Measurements from ENCODE around the gene ITCH. TPM values are rescaled to one million over a fixed set of nuclear protein-coding genes. Genes with fewer than 3 reads are reported as not detected.

ITCH gene
- total and polyA plus RNA-seq, 9 donors: 14.0 to 65.8 (median 50.8) TPM

DNA sequence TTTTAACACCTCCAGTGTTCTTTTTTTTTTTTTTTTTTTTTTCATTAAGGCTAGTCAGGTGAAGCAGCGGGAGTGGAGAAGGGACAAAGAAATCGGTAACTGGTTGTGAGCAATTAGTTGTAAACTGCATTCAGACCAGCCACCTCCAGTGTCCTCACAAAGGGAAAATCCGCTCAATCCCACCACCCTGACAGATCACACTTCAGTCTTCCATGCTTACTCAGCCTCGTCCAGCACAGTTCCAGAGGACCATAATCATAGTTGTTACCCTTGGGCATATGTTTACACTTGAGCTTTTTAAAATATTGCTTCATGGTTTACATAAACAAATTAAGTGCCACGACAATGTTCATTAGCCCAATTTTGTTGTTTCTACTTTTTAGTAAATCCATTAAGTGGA is 163.4 kb downstream of the ITCH start:
- DNase-seq: peak in 1 of 5 donors; percentile 7
- TF ChIP-seq, protein P1, sequence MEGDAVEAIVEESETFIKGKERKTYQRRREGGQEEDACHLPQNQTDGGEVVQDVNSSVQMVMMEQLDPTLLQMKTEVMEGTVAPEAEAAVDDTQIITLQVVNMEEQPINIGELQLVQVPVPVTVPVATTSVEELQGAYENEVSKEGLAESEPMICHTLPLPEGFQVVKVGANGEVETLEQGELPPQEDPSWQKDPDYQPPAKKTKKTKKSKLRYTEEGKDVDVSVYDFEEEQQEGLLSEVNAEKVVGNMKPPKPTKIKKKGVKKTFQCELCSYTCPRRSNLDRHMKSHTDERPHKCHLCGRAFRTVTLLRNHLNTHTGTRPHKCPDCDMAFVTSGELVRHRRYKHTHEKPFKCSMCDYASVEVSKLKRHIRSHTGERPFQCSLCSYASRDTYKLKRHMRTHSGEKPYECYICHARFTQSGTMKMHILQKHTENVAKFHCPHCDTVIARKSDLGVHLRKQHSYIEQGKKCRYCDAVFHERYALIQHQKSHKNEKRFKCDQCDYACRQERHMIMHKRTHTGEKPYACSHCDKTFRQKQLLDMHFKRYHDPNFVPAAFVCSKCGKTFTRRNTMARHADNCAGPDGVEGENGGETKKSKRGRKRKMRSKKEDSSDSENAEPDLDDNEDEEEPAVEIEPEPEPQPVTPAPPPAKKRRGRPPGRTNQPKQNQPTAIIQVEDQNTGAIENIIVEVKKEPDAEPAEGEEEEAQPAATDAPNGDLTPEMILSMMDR (IDR thresholded peaks at IDR 0.05): no peak
- TF ChIP-seq POLR2A (IDR thresholded peaks at IDR 0.05): no peak
- TF ChIP-seq EP300 (IDR thresholded peaks at IDR 0.05): no peak
- H3K27me3 ChIP-seq: no peaks in the 10 kb centered on the region
- no peaks in the 10 kb centered on the region for H3K36me3 ChIP-seq
- H3K9me3 ChIP-seq: no peaks in the 10 kb centered on the region
- H3K27ac ChIP-seq: no peak overlapping the region
- 58 to 70% (median 67%) methylated on average over 5 of the region's 5 CpGs for WGBS, 3 donors
- intact Hi-C loops (cut with DNase I): loop anchor here in 1 of 4 donors (10.0 kb wide), 1 partner anchor 212 kb away; no protein-coding TSS in a partner anchor
- peaks cover 16% of the 10 kb centered on the region for H3K4me1 ChIP-seq (ENCODE audit: insufficient read depth)
- H3K4me3 ChIP-seq: no peak overlapping the region

- no peak overlapping the region for H3K4me3 ChIP-seq
- intact Hi-C loops (cut with DNase I): loop anchor here in 1 of 4 donors (10.0 kb wide), 1 partner anchor 212 kb away; no protein-coding TSS in a partner anchor
- WGBS, 3 donors: 85 to 89% (median 87%) methylated on average over 10 of the region's 10 CpGs
- no peaks in the 10 kb centered on the region for H3K27me3 ChIP-seq
- TF ChIP-seq POLR2A (IDR thresholded peaks at IDR 0.05) (no peak), EP300 (IDR thresholded peaks at IDR 0.05) (no peak)
- TF ChIP-seq, protein P1 (IDR thresholded peaks at IDR 0.05): no peak
- no peaks in the 10 kb centered on the region for H3K36me3 ChIP-seq
- peak in 1 of 5 donors; percentile 5 for DNase-seq
- peaks cover 16% of the 10 kb centered on the region for H3K4me1 ChIP-seq (ENCODE audit: insufficient read depth)
- H3K9me3 ChIP-seq: no peaks in the 10 kb centered on the region
- H3K27ac ChIP-seq: no peak overlapping the region
Observed at GRCh38 chr20:34527016-34527415, 163.9 kb downstream of the ITCH start.

DNA sequence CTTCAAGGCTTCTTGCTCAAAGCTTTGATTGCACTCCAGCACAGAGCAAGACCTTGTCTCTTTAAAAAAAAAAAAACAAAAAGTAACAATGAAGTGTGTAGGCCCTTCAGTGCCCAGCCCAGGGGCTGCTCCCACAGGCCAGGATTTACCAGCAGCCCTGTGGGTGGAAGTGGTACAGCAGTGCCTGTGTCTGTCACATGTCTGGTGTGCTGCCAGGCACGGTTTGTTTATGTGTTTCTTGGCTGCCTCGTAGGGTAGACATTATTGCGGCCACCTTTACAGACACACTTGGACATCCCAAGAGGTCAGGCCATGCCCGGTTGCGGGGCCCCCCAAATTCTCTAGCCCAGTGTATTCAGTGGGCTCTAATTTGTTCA is 165.8 kb downstream of the ITCH start:
- Histone ChIP-seq H3K27me3 (no peaks in the 10 kb centered on the region), H3K9me3 (no peaks in the 10 kb centered on the region), H3K36me3 (no peaks in the 10 kb centered on the region), H3K27ac (no peak overlapping the region), H3K4me1 (ENCODE audit: insufficient read depth) (peaks cover 7% of the 10 kb centered on the region), H3K4me3 (no peak overlapping the region)
- intact Hi-C loops (cut with DNase I): loop anchor here in 1 of 4 donors (10.0 kb wide), 1 partner anchor 214 kb away; no protein-coding TSS in a partner anchor
- 66 to 72% (median 68%) methylated on average over 5 of the region's 5 CpGs for WGBS, 3 donors
- DNase-seq: peak in 2 of 5 donors; percentile 13 to 32
- no peak for TF ChIP-seq EP300 (IDR thresholded peaks at IDR 0.05)
- TF ChIP-seq POLR2A (IDR thresholded peaks at IDR 0.05): no peak
- TF ChIP-seq, protein P1 (IDR thresholded peaks at IDR 0.05): no peak

DNA sequence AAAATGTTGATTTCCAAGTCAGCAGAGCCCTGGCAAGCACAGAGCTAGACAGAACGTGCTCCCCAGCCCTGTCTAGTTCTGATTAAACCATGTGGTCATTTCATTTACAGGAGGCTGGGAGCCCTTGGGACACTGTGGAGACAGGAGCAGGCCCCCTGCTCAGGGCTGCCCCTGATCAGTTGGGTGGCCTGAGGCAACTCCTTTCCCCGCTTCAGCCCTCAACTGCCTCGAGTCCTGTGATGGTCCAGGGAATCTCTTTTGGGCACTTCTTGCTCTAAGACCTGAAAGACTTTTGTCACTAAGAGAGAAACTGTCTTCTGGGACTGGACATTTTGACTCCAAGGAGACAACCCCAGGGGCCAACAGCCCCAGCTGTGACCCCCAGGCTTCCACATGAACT is 166.7 kb downstream of the ITCH start:
- no peaks in the 10 kb centered on the region for H3K9me3 ChIP-seq
- H3K4me3 ChIP-seq: no peak overlapping the region
- no peak overlapping the region for H3K27ac ChIP-seq
- no peak for TF ChIP-seq POLR2A (IDR thresholded peaks at IDR 0.05)
- TF ChIP-seq EP300 (IDR thresholded peaks at IDR 0.05): no peak
- TF ChIP-seq, protein P1 (IDR thresholded peaks at IDR 0.05): no peak
- no peaks in the 10 kb centered on the region for H3K36me3 ChIP-seq
- H3K4me1 ChIP-seq (ENCODE audit: insufficient read depth): peaks cover 7% of the 10 kb centered on the region
- 74 to 77% (median 76%) methylated on average over 3 of the region's 3 CpGs for WGBS, 3 donors
- intact Hi-C loops (cut with DNase I): loop anchor here in 1 of 4 donors (10.0 kb wide), 2 partner anchors 175 to 215 kb away; partner anchors contain the start of gene TP53INP2
- DNase-seq: no peak
- no peaks in the 10 kb centered on the region for H3K27me3 ChIP-seq

All from ovary (tissue), 9 donors.